Measurements from ENCODE around the gene PGGT1B.

DNA sequence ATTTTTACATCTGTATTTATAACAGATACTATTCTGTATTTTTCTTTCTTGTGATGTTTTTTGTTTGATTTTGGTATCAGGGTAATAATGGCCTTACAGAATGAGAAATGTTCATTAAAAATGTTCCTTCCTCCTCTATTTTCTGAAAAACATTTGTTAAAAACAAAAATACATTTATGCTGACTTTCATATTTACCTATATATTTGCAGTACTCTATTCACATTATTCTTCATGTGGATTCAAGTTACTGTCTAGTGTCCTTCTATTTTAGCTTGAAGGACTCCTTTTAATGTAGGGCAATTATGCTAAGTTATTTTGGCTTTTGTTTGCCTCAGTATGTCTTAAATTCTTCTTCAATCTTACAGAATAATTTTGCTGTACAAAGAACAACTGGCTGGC, 28.7 kb upstream of the PGGT1B start:
- no peak for TF ChIP-seq POLR2A (IDR thresholded peaks at IDR 0.05)
- TF ChIP-seq, protein P1, sequence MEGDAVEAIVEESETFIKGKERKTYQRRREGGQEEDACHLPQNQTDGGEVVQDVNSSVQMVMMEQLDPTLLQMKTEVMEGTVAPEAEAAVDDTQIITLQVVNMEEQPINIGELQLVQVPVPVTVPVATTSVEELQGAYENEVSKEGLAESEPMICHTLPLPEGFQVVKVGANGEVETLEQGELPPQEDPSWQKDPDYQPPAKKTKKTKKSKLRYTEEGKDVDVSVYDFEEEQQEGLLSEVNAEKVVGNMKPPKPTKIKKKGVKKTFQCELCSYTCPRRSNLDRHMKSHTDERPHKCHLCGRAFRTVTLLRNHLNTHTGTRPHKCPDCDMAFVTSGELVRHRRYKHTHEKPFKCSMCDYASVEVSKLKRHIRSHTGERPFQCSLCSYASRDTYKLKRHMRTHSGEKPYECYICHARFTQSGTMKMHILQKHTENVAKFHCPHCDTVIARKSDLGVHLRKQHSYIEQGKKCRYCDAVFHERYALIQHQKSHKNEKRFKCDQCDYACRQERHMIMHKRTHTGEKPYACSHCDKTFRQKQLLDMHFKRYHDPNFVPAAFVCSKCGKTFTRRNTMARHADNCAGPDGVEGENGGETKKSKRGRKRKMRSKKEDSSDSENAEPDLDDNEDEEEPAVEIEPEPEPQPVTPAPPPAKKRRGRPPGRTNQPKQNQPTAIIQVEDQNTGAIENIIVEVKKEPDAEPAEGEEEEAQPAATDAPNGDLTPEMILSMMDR (IDR thresholded peaks at IDR 0.05) = no peak

Measured in thyroid gland (tissue), 4 donors.